Trophoblast cell (in vitro differentiated cells and primary cell): ENCODE results near the gene WHAMM.
A peak's percentile ranks its signal among the peaks of the same experiment; 100 is the strongest.

Source experiments
- DNase-seq, 2 donors: peaks; one replicate each; pipeline ENCODE4 v3.0.0-alpha.2; 2016
- H2AFZ ChIP-seq: 2 replicates; pipeline ENCODE4 v1.6.1; 2013; ENCODE audit warnings: low read length, moderate library complexity, mild to moderate bottlenecking; ENCODE audit not compliant: insufficient read depth, poor library complexity
- H2AK5ac ChIP-seq: 2 replicates; pipeline ENCODE4 v1.6.1; 2013; ENCODE audit warnings: mild to moderate bottlenecking, low read length
- H2BK120ac ChIP-seq: 2 replicates; pipeline ENCODE4 v1.6.1; 2013; ENCODE audit warnings: low read length, mild to moderate bottlenecking, moderate library complexity; ENCODE audit not compliant: insufficient read depth, poor library complexity
- H2BK12ac ChIP-seq: 2 replicates; pipeline ENCODE4 v1.6.1; 2013; ENCODE audit warnings: mild to moderate bottlenecking, low read length, moderate library complexity
- H2BK5ac ChIP-seq: 2 replicates; pipeline ENCODE4 v1.6.1; 2013; ENCODE audit warnings: low read length, low read depth, moderate library complexity, mild to moderate bottlenecking; ENCODE audit not compliant: poor library complexity
- H3K14ac ChIP-seq: 2 replicates; pipeline ENCODE4 v1.6.1; 2013; ENCODE audit warnings: mild to moderate bottlenecking, low read length
- H3K18ac ChIP-seq: 2 replicates; pipeline ENCODE4 v1.6.1; 2013; ENCODE audit warnings: mild to moderate bottlenecking, low read length
- H3K23ac ChIP-seq: 2 replicates; pipeline ENCODE4 v1.6.1; 2013; ENCODE audit warnings: low read length
- H3K27ac ChIP-seq: 2 replicates; pipeline ENCODE4 v1.5.1; 2013; ENCODE audit warnings: low read depth, mild to moderate bottlenecking, inconsistent platforms, low read length, moderate library complexity
- H3K27me3 ChIP-seq: 2 replicates; pipeline ENCODE4 v1.6.1; 2013; ENCODE audit warnings: inconsistent platforms, mild to moderate bottlenecking, low read length, moderate library complexity; ENCODE audit not compliant: insufficient read depth
- H3K36me3 ChIP-seq, 2 experiments: 1 replicate in 1 of 2; 2 replicates in 1 of 2; pipeline ENCODE4 v1.6.1; 2013; ENCODE audit warnings: low read length in 2 of 2, mild to moderate bottlenecking in 2 of 2, moderate library complexity in 1 of 2; ENCODE audit not compliant: insufficient read depth in 2 of 2, control insufficient read depth in 1 of 2
- H3K4ac ChIP-seq: 2 replicates; pipeline ENCODE4 v1.6.1; 2013; ENCODE audit warnings: low read depth, mild to moderate bottlenecking, low read length, moderate library complexity
- H3K4me1 ChIP-seq, 2 experiments: 1 replicate in 1 of 2; 2 replicates in 1 of 2; pipeline ENCODE4 v1.6.1; 2013; ENCODE audit warnings: low read length in 2 of 2, mild to moderate bottlenecking in 2 of 2, moderate library complexity in 1 of 2; ENCODE audit not compliant: insufficient read depth in 2 of 2, control insufficient read depth in 1 of 2
- H3K4me2 ChIP-seq: 2 replicates; pipeline ENCODE4 v1.6.1; 2013; ENCODE audit warnings: inconsistent platforms, mild to moderate bottlenecking, low read length, moderate library complexity
- H3K4me3 ChIP-seq: 2 replicates; pipeline ENCODE4 v1.5.1; 2013; ENCODE audit warnings: mild to moderate bottlenecking, low read depth, low read length, inconsistent platforms
- H3K79me1 ChIP-seq: one replicate; pipeline ENCODE4 v1.6.1; 2013; ENCODE audit warnings: low read length
- H3K79me2 ChIP-seq: 2 replicates; pipeline ENCODE4 v1.6.1; 2013; ENCODE audit warnings: low read length, mild to moderate bottlenecking; ENCODE audit not compliant: control insufficient read depth, insufficient read depth, poor library complexity
- H3K9ac ChIP-seq: 2 replicates; pipeline ENCODE4 v1.6.1; 2013; ENCODE audit warnings: mild to moderate bottlenecking, low read length
- H3K9me3 ChIP-seq: 2 replicates; pipeline ENCODE4 v1.6.1; 2013; ENCODE audit warnings: low read depth, mild to moderate bottlenecking, control low read depth, inconsistent platforms, low read length; ENCODE audit not compliant: insufficient read depth
- H4K12ac ChIP-seq: 2 replicates; pipeline ENCODE4 v1.6.1; 2013; ENCODE audit warnings: low read depth, mild to moderate bottlenecking, low read length, moderate library complexity
- H4K8ac ChIP-seq: 2 replicates; pipeline ENCODE4 v1.6.1; 2013; ENCODE audit warnings: low read depth, mild to moderate bottlenecking, low read length, moderate library complexity
- H4K91ac ChIP-seq: one replicate; pipeline ENCODE4 v1.6.1; 2013; ENCODE audit warnings: low read depth, mild to moderate bottlenecking, low read length, moderate library complexity
- WGBS: extraction: QIAGEN DNeasy Blood & Tissue Kit; methylation state at CpG from one replicate; pipeline ENCODE4 v1.1.7; 2013; ENCODE audit warnings: missing lambda C conversion rate; ENCODE audit not compliant: insufficient read length, insufficient coverage; ENCODE audit errors: extremely low coverage; 5-methylcytosine and 5-hydroxymethylcytosine counted together

Gene WHAMM

GRCh38 chr15:82878325-82878724 lies 68.9 kb downstream of the WHAMM start:
- no peak overlapping the region for H3K9ac ChIP-seq
- no peak for DNase-seq
- no peaks in the 10 kb centered on the region for H3K79me1 ChIP-seq
- no CpG with 5 or more reads among the region's 5 CpGs for WGBS
- no peak overlapping the region for H2BK12ac ChIP-seq
- no peak overlapping the region for H2AFZ ChIP-seq
- H4K12ac ChIP-seq: no peak overlapping the region
- H3K4me2 ChIP-seq: no peak overlapping the region
- H4K91ac ChIP-seq: no peak overlapping the region
- no peak overlapping the region for H2BK5ac ChIP-seq
- no peak overlapping the region for H3K4ac ChIP-seq
- H3K36me3 ChIP-seq: no peaks in the 10 kb centered on the region
- no peak overlapping the region for H3K18ac ChIP-seq
- no peaks in the 10 kb centered on the region for H3K27me3 ChIP-seq
- no peak overlapping the region for H4K8ac ChIP-seq
- peaks cover 2% of the 10 kb centered on the region for H3K9me3 ChIP-seq
- H3K4me1 ChIP-seq: no peaks in the 10 kb centered on the region
- H3K4me3 ChIP-seq: no peak overlapping the region
- no peak overlapping the region for H2AK5ac ChIP-seq
- no peak overlapping the region for H3K14ac ChIP-seq
- no peak overlapping the region for H3K27ac ChIP-seq
- no peak overlapping the region for H2BK120ac ChIP-seq
- H3K79me2 ChIP-seq: no peaks in the 10 kb centered on the region
- H3K23ac ChIP-seq: no peak overlapping the region

DNA sequence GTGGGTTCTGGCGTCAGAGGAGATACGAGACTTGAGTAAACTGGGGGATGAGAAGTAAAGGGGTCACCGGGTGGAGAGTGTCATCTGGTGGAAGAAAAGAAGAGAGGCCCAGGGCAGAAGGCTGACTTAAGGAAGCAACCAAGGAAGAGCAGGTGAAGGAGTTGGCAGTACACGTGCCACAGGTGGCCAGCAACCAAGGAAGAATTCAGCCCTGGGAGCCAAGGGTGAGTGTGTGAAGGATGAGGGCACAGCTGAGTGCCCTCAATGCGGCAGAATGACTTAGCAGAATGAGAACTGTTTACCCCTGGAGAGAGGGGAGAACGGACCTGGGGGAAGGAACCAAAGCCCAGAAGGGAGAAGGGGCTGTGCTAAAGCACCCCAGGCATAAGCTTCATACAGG lies 71.3 kb downstream of the WHAMM start:
- Histone ChIP-seq H3K4me3 (no peak overlapping the region), H3K4me1 (no peaks in the 10 kb centered on the region), H3K79me2 (no peaks in the 10 kb centered on the region), H3K4me2 (no peak overlapping the region), H4K91ac (no peak overlapping the region), H3K4ac (no peak overlapping the region), H2BK12ac (no peak overlapping the region), H2BK5ac (no peak overlapping the region), H3K27ac (no peak overlapping the region), H4K8ac (no peak overlapping the region), H3K23ac (no peak overlapping the region), H3K18ac (no peak overlapping the region), H3K36me3 (no peaks in the 10 kb centered on the region), H3K27me3 (no peaks in the 10 kb centered on the region), H3K9me3 (peaks cover 2% of the 10 kb centered on the region), H2AK5ac (no peak overlapping the region), H3K9ac (no peak overlapping the region), H2BK120ac (no peak overlapping the region), H3K14ac (no peak overlapping the region), H2AFZ (no peak overlapping the region), H3K79me1 (no peaks in the 10 kb centered on the region), H4K12ac (no peak overlapping the region)
- no peak for DNase-seq
- no CpG with 5 or more reads among the region's 6 CpGs for WGBS

DNA sequence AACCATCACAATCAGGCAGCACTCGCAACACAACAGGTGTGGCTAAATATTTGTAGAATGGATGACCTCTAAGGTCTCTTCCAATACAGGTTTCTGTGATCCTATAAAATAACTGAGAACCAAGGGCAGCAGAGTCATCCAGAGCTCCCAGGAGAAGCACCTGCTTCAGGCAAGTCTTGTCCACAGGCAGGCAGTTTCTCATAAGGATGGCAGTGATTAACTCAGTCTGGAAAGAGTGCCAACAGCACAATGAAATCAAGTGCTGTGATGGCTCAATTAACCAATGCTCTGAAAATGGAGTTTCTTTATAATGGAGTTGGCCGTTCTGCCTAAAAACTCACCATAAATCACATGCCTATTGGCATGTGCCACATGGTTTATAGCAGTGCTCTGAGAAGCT lies 72.3 kb downstream of the WHAMM start:
- Histone ChIP-seq H3K27me3 (no peaks in the 10 kb centered on the region), H3K4me1 (no peaks in the 10 kb centered on the region), H3K27ac (no peak overlapping the region), H3K36me3 (no peaks in the 10 kb centered on the region), H2AFZ (no peak overlapping the region), H3K23ac (no peak overlapping the region), H2BK12ac (no peak overlapping the region), H2AK5ac (no peak overlapping the region), H3K79me1 (no peaks in the 10 kb centered on the region), H4K91ac (no peak overlapping the region), H3K79me2 (no peaks in the 10 kb centered on the region), H3K4me3 (no peak overlapping the region), H2BK120ac (no peak overlapping the region), H4K12ac (no peak overlapping the region), H2BK5ac (no peak overlapping the region), H3K9me3 (peaks cover 2% of the 10 kb centered on the region), H3K4ac (no peak overlapping the region), H3K4me2 (no peak overlapping the region), H3K9ac (peak overlapping the region; percentile 58), H3K18ac (no peak overlapping the region), H3K14ac (no peak overlapping the region), H4K8ac (no peak overlapping the region)
- no CpG with 5 or more reads among the region's 2 CpGs for WGBS
- DNase-seq: no peak

GRCh38 chr15:82882273-82882928 lies 73.0 kb downstream of the WHAMM start:
- H3K9me3 ChIP-seq: peaks cover 2% of the 10 kb centered on the region
- H4K8ac ChIP-seq: no peak overlapping the region
- H3K27me3 ChIP-seq: no peaks in the 10 kb centered on the region
- no peak overlapping the region for H3K18ac ChIP-seq
- H3K36me3 ChIP-seq: no peaks in the 10 kb centered on the region
- H4K12ac ChIP-seq: no peak overlapping the region
- no peak overlapping the region for H2BK5ac ChIP-seq
- no peak overlapping the region for H2BK12ac ChIP-seq
- H3K4me2 ChIP-seq: no peak overlapping the region
- no peak overlapping the region for H2BK120ac ChIP-seq
- no peak overlapping the region for H2AK5ac ChIP-seq
- H3K4me3 ChIP-seq: no peak overlapping the region
- H3K9ac ChIP-seq: no peak overlapping the region
- H3K14ac ChIP-seq: no peak overlapping the region
- no peak overlapping the region for H3K4ac ChIP-seq
- no peak overlapping the region for H2AFZ ChIP-seq
- H3K27ac ChIP-seq: no peak overlapping the region
- H3K23ac ChIP-seq: no peak overlapping the region
- no peaks in the 10 kb centered on the region for H3K79me1 ChIP-seq
- no peak for DNase-seq
- H4K91ac ChIP-seq: no peak overlapping the region
- H3K79me2 ChIP-seq: no peaks in the 10 kb centered on the region
- WGBS: no CpG with 5 or more reads among the region's 5 CpGs
- no peaks in the 10 kb centered on the region for H3K4me1 ChIP-seq
